Urinary bladder (tissue), 4 donors: ENCODE measurements around the gene CACNA1I. TPM values are rescaled to one million over a fixed set of nuclear protein-coding genes. Genes with fewer than 3 reads are reported as not detected.

Experiments used
- DNase-seq: peaks from one replicate; pipeline ENCODE4 v3.0.0-alpha.2; 2015; ENCODE audit errors: extremely low spot score
- H3K27ac ChIP-seq: one replicate; pipeline ENCODE4 v1.5.1; 2013; ENCODE audit warnings: low read depth, mild to moderate bottlenecking, moderate library complexity
- H3K36me3 ChIP-seq: one replicate; pipeline ENCODE4 v1.6.1; 2013; ENCODE audit warnings: mild to moderate bottlenecking, moderate library complexity; ENCODE audit not compliant: insufficient read depth
- H3K4me1 ChIP-seq: one replicate; pipeline ENCODE4 v1.6.1; 2013; ENCODE audit warnings: mild to moderate bottlenecking, moderate library complexity; ENCODE audit not compliant: insufficient read depth
- H3K4me3 ChIP-seq: one replicate; pipeline ENCODE4 v1.5.1; 2013; ENCODE audit warnings: low read depth, low read length
- WGBS: extraction: QIAGEN DNeasy Blood & Tissue Kit; methylation state at CpG from one replicate; pipeline ENCODE4 v1.1.7; 2013; 5-methylcytosine and 5-hydroxymethylcytosine counted together
- polyA plus RNA-seq: library from polyadenylated mRNA; stranded (reverse); fragments of 200-250 nt; gene quantifications from one replicate; pipeline ENCODE4 v1.2.3, GENCODE V29; 2013
- total RNA-seq: library from RNA; depleted of rRNA; stranded (reverse); fragments of >200 nt; gene quantifications from one replicate; pipeline ENCODE4 v1.2.3, GENCODE V29; 2014
- donor health status: healthy with polysubstance abuse.
- donor health status: healthy.

The CACNA1I gene
- total and polyA plus RNA-seq, 2 donors = 0.11 to 0.14 TPM

DNA sequence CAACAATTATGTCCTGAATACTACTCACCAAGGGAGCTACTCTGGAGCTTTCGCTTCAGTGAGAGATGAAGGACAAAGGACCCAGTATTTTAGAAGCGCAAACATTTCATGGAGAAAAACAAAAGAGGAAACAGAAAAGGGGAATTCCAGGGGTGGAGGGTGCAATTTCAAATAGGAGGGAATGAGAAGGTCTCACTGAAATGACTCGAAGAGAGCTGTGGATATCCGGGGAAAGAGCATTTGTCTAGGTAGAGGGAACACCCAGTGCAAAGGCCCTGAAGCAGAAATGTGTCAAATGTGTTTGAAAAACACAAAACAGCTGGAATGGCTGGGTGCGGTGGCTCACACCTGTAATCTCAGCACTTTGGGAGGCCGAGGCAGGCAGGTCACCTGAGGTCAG lies 40.4 kb upstream of the CACNA1I start:
- WGBS = 82% methylated on average over 6 of the region's 6 CpGs
- no peaks in the 10 kb centered on the region for H3K36me3 ChIP-seq
- no peaks in the 10 kb centered on the region for H3K4me1 ChIP-seq
- H3K27ac ChIP-seq = no peak overlapping the region
- no peak overlapping the region for H3K4me3 ChIP-seq
- DNase-seq = no peak

DNA sequence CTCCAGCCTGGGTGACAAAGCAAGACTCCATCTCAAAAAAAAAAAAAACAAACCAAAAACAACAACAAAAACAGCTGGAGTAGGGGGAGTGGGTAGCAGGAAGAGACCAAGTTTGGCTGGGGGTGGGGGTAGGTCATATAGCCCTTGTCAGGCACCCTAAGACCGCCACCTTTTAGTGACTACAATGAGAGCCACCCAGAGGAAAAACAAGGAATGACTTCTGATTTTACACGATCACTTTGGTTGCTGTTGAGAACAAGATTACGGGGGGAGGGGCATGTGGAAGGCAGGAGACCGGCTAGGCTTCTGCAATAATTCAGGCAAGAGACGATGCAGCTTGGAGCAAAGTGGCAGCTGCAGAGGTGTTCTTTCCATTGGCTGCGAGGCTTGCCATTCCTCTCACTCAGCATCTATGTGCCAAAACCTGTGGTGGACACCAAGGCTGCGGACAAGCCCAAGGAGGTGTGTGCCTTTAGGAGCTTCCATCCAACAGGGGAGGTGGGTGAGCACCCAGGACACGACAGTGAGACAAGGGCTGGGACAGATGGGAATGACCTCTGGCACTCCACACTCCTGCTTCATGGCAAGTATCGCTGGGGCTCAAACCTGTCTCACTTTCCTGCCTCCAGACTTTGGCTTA lies 39.7 kb upstream of the CACNA1I start:
- no peak for DNase-seq
- H3K27ac ChIP-seq = no peak overlapping the region
- H3K36me3 ChIP-seq = no peaks in the 10 kb centered on the region
- WGBS = 44% methylated on average over 9 of the region's 9 CpGs
- H3K4me3 ChIP-seq = no peak overlapping the region
- no peaks in the 10 kb centered on the region for H3K4me1 ChIP-seq

GRCh38 chr22:39532215-39533073 lies 38.1 kb upstream of the CACNA1I start, which contains the start of gene RPS19BP1:
TSS of gene RPS19BP1 (minus strand) at chr22:39532748. CDS start at chr22:39532738, 10 bp downstream.
- no peaks in the 10 kb centered on the region for H3K36me3 ChIP-seq
- no peaks in the 10 kb centered on the region for H3K4me1 ChIP-seq
- WGBS = under 1% methylated on average over 67 of the region's 67 CpGs

GRCh38 chr22:39534092-39534506 lies 36.5 kb upstream of the CACNA1I start:
- Histone ChIP-seq H3K4me3 (no peak overlapping the region), H3K27ac (no peak overlapping the region), H3K36me3 (no peaks in the 10 kb centered on the region), H3K4me1 (no peaks in the 10 kb centered on the region)
- no peak for DNase-seq
- 82% methylated on average over 12 of the region's 12 CpGs for WGBS

More at GRCh38 chr22:39532215-39533073, 38.1 kb upstream of the CACNA1I start, which contains the start of gene RPS19BP1:
- peak; percentile 98 for DNase-seq
- Histone ChIP-seq H3K27ac (peak within 1 kb of the TSS; percentile 87), H3K4me3 (peak within 1 kb of the TSS; percentile 75)

DNA sequence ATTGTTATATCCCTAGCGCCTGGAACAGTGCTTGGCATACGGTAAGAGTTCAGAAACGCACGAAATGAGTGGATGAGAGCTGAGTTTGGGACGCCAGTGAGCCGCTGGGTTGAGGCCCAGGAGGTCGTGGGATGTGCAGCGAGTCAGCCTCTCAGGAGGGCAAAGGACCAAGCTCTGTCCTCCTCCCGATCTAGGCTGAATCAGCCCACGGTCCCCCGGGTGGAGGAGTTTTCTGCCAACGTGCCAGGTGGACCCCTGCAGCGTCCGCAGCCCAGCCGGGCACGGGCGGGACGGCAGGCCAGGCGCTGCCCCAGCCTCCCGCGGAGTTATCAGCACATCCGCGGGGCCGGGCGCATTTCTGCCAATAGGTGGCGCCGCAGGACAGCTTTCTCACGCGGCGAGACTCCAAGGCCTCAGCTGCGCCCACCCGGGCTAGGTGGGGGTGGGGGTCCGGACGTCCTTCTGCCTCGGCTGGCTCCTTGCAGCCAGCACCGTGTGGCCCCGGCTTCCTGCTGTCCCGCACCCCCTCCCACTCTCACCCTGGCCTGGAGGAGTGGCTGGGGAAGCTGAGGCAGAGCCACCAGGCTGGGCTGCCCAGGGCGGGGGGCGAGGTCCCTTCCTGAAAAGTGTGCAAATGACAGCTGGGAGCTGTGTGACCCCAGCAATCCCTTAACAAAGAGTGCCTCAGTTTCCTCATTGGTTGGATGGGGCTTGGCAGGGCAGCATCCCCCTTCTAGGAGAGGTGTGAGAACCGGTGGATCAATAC lies 35.8 kb upstream of the CACNA1I start:
- Histone ChIP-seq H3K36me3 (no peaks in the 10 kb centered on the region), H3K27ac (no peak overlapping the region), H3K4me3 (no peak overlapping the region), H3K4me1 (no peaks in the 10 kb centered on the region)
- no peak for DNase-seq
- 7% methylated on average over 41 of the region's 41 CpGs for WGBS

GRCh38 chr22:39535357-39535725 lies 35.2 kb upstream of the CACNA1I start:
- WGBS = 48% methylated on average over 13 of the region's 13 CpGs
- Histone ChIP-seq H3K4me1 (no peaks in the 10 kb centered on the region), H3K4me3 (no peak overlapping the region), H3K36me3 (no peaks in the 10 kb centered on the region), H3K27ac (no peak overlapping the region)
- DNase-seq = no peak

GRCh38 chr22:39535831-39536449 lies 34.6 kb upstream of the CACNA1I start:
- no peak overlapping the region for H3K4me3 ChIP-seq
- WGBS = 86% methylated on average over 15 of the region's 15 CpGs
- no peaks in the 10 kb centered on the region for H3K4me1 ChIP-seq
- no peaks in the 10 kb centered on the region for H3K36me3 ChIP-seq
- no peak for DNase-seq
- no peak overlapping the region for H3K27ac ChIP-seq

- 63% methylated on average over 8 of the region's 8 CpGs for WGBS
- Histone ChIP-seq H3K4me1 (no peaks in the 10 kb centered on the region), H3K36me3 (no peaks in the 10 kb centered on the region), H3K27ac (no peak overlapping the region), H3K4me3 (no peak overlapping the region)
- no peak for DNase-seq
Observed at GRCh38 chr22:39536711-39537110, 33.8 kb upstream of the CACNA1I start.

GRCh38 chr22:39537975-39538374 lies 32.6 kb upstream of the CACNA1I start:
- 40% methylated on average over 2 of the region's 2 CpGs for WGBS

DNA sequence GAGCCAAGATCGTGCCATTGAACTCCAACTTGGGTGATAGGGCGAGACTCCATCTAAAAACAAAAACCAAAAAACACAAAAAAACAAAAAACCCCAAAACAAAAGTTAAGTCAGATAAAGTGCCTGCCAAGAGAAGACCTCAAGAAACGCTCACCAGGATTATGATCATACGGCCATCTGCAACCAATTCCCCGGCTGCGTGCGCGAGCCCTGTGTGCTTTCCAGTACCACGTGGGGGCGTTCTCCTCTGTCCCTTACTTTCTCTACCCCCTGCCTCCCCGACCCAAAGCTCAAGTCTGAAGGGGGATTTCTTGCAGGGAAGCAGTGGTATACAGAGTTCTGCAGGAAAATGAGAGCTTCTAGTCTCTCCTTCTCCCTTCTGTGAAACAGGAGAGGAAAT lies 27.5 kb upstream of the CACNA1I start:
- no peak for DNase-seq
- H3K4me1 ChIP-seq = no peaks in the 10 kb centered on the region
- no peak overlapping the region for H3K4me3 ChIP-seq
- WGBS = 17% methylated on average over 11 of the region's 11 CpGs
- H3K36me3 ChIP-seq = no peaks in the 10 kb centered on the region
- no peak overlapping the region for H3K27ac ChIP-seq

More at GRCh38 chr22:39537975-39538374, 32.6 kb upstream of the CACNA1I start:
- DNase-seq = no peak
- H3K27ac ChIP-seq = no peak overlapping the region
- no peaks in the 10 kb centered on the region for H3K4me1 ChIP-seq
- no peak overlapping the region for H3K4me3 ChIP-seq
- H3K36me3 ChIP-seq = no peaks in the 10 kb centered on the region

GRCh38 chr22:39545386-39546365 lies 24.9 kb upstream of the CACNA1I start:
- 28% methylated on average over 39 of the region's 39 CpGs for WGBS
- Histone ChIP-seq H3K36me3 (no peaks in the 10 kb centered on the region), H3K27ac (no peak overlapping the region), H3K4me1 (no peaks in the 10 kb centered on the region), H3K4me3 (no peak overlapping the region)
- DNase-seq = no peak

DNA sequence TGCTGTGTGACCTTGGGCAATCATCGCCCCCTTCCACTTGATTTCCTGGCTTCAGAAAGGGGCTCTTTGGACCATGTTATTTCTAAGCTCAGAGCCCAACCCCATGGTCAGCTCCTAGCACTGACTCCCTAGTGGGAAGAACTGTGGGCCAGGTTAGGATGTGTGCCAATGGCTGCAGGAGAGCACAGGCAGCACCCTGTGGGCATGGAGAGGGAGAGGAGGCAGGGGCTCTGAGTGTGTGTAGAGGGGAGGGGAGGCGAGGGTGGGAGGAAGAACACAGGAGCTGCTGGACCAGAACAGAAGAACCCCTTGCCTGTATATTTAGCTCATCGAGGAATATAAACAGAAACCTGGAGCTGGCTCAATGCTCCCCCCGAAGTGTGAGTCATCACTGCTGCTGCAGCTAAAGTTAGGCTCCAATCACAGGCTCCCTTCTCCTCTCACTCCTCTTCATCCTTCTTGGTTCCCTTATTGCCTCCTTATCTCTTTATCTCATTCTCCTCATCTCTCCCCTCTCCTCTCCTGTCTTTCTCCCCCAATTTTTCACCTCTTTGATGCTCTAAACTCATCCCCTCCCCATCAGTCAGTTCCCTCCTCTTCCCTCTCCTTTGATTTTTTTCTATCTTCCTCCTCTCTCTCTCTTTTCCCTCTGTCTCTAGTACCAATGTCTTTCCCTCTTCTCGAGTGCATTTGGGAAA lies 23.5 kb upstream of the CACNA1I start:
- no peaks in the 10 kb centered on the region for H3K36me3 ChIP-seq
- H3K4me1 ChIP-seq = no peaks in the 10 kb centered on the region
- no peak overlapping the region for H3K4me3 ChIP-seq
- WGBS = 32% methylated on average over 5 of the region's 5 CpGs
- no peak overlapping the region for H3K27ac ChIP-seq
- DNase-seq = no peak
